ENCODE measurements around the gene SF3B2. TPM values are rescaled to one million over a fixed set of nuclear protein-coding genes. Genes with fewer than 3 reads are reported as not detected.

SF3B2 gene
- total and polyA plus RNA-seq, 2 donors (not counting 1 experiment from before 2014, with no cell fraction given): 139 to 205 TPM

Other genes with a start within 250 kb of the SF3B2 start
- gene SNX32, start 218.4 kb upstream of the SF3B2 start, total RNA-seq: 0.34 and 0.57 TPM in 2 replicates
- 0.89 and 8.8 TPM in 2 replicates for gene SNX32, start 218.4 kb upstream of the SF3B2 start, polyA plus RNA-seq
- gene CFL1, start 194.2 kb upstream of the SF3B2 start, total RNA-seq: 439 and 455 TPM in 2 replicates
- gene CFL1, start 194.2 kb upstream of the SF3B2 start, polyA plus RNA-seq: 530 and 990 TPM in 2 replicates
- 71.1 and 74.5 TPM in 2 replicates for gene MUS81, start 191.9 kb upstream of the SF3B2 start, total RNA-seq
- gene MUS81, start 191.9 kb upstream of the SF3B2 start, polyA plus RNA-seq: 134 and 135 TPM in 2 replicates
- 9.5 and 11.7 TPM in 2 replicates for gene EFEMP2, start 179.6 kb upstream of the SF3B2 start, total RNA-seq
- gene EFEMP2, start 179.6 kb upstream of the SF3B2 start, polyA plus RNA-seq: 13.3 and 14.7 TPM in 2 replicates
- 0.84 and 1.3 TPM in 2 replicates for gene CTSW, start 172.5 kb upstream of the SF3B2 start, total RNA-seq
- gene CTSW, start 172.5 kb upstream of the SF3B2 start, polyA plus RNA-seq: 4.6 and 5.4 TPM in 2 replicates
- 59.8 and 63.4 TPM in 2 replicates for gene FIBP, start 163.9 kb upstream of the SF3B2 start, total RNA-seq
- gene FIBP, start 163.9 kb upstream of the SF3B2 start, polyA plus RNA-seq: 94.9 and 128 TPM in 2 replicates
- 16.8 and 18.2 TPM in 2 replicates for gene CCDC85B, start 161.7 kb upstream of the SF3B2 start, total RNA-seq
- 21.8 and 39.5 TPM in 2 replicates for gene CCDC85B, start 161.7 kb upstream of the SF3B2 start, polyA plus RNA-seq
- gene FOSL1, start 152.0 kb upstream of the SF3B2 start, total RNA-seq: not detected in 2 replicates
- 2.3 and 4.8 TPM in 2 replicates for gene FOSL1, start 152.0 kb upstream of the SF3B2 start, polyA plus RNA-seq
- gene C11orf68, start 133.3 kb upstream of the SF3B2 start, total RNA-seq: 50.6 and 57.6 TPM in 2 replicates
- gene C11orf68, start 133.3 kb upstream of the SF3B2 start, polyA plus RNA-seq: 16.6 and 34.9 TPM in 2 replicates
- 62.9 and 71.7 TPM in 2 replicates for gene DRAP1, start 132.9 kb upstream of the SF3B2 start, total RNA-seq
- 83.9 and 90.2 TPM in 2 replicates for gene DRAP1, start 132.9 kb upstream of the SF3B2 start, polyA plus RNA-seq
- not detected in 2 replicates for gene TSGA10IP, start 106.9 kb upstream of the SF3B2 start, total RNA-seq
- gene TSGA10IP, start 106.9 kb upstream of the SF3B2 start, polyA plus RNA-seq: not detected in 2 replicates
- 97.4 and 102 TPM in 2 replicates for gene SART1, start 90.6 kb upstream of the SF3B2 start, total RNA-seq
- 57.1 and 74.5 TPM in 2 replicates for gene SART1, start 90.6 kb upstream of the SF3B2 start, polyA plus RNA-seq
- gene EIF1AD, start 50.2 kb upstream of the SF3B2 start, total RNA-seq: 61.0 and 65.2 TPM in 2 replicates
- gene EIF1AD, start 50.2 kb upstream of the SF3B2 start, polyA plus RNA-seq: 56.9 and 100 TPM in 2 replicates
- gene BANF1, start 49.9 kb upstream of the SF3B2 start, total RNA-seq: 99.3 and 99.5 TPM in 2 replicates
- 74.3 and 75.7 TPM in 2 replicates for gene BANF1, start 49.9 kb upstream of the SF3B2 start, polyA plus RNA-seq
- not detected in 2 replicates for gene CST6, start 40.4 kb upstream of the SF3B2 start, total RNA-seq
- gene CST6, start 40.4 kb upstream of the SF3B2 start, polyA plus RNA-seq: not detected in 2 replicates
- not detected in 2 replicates for gene CATSPER1, start 25.9 kb upstream of the SF3B2 start, total RNA-seq
- gene CATSPER1, start 25.9 kb upstream of the SF3B2 start, polyA plus RNA-seq: not detected in 2 replicates
- gene GAL3ST3, start 3.2 kb upstream of the SF3B2 start, total RNA-seq: not detected in 2 replicates
- gene GAL3ST3, start 3.2 kb upstream of the SF3B2 start, polyA plus RNA-seq: not detected in 2 replicates
- 303 and 325 TPM in 2 replicates for gene PACS1, start 17.9 kb downstream of the SF3B2 start, total RNA-seq
- gene PACS1, start 17.9 kb downstream of the SF3B2 start, polyA plus RNA-seq: 121 and 131 TPM in 2 replicates
- 47.7 and 49.2 TPM in 2 replicates for gene KLC2, start 205.3 kb downstream of the SF3B2 start, total RNA-seq
- 24.1 and 26.9 TPM in 2 replicates for gene KLC2, start 205.3 kb downstream of the SF3B2 start, polyA plus RNA-seq
- gene RAB1B, start 216.3 kb downstream of the SF3B2 start, total RNA-seq: 76.0 and 77.8 TPM in 2 replicates
- 61.7 and 77.1 TPM in 2 replicates for gene RAB1B, start 216.3 kb downstream of the SF3B2 start, polyA plus RNA-seq
- 1.5 and 2.0 TPM in 2 replicates for gene CNIH2, start 225.8 kb downstream of the SF3B2 start, total RNA-seq
- 0.92 and 2.6 TPM in 2 replicates for gene CNIH2, start 225.8 kb downstream of the SF3B2 start, polyA plus RNA-seq
- 43.9 and 47.6 TPM in 2 replicates for gene YIF1A, start 236.8 kb downstream of the SF3B2 start, total RNA-seq
- gene YIF1A, start 236.8 kb downstream of the SF3B2 start, polyA plus RNA-seq: 65.8 and 95.0 TPM in 2 replicates
- 0.17 TPM in 1 of 2 replicates, not detected in the other for gene TMEM151A, start 239.5 kb downstream of the SF3B2 start, total RNA-seq
- 1.1 and 1.5 TPM in 2 replicates for gene TMEM151A, start 239.5 kb downstream of the SF3B2 start, polyA plus RNA-seq